GM12864 (cell line): ENCODE results near the gene TEKT5.
"Not testable (repeated sequence)": the region's sequence is repeated elsewhere in the genome, so short reads cannot be mapped to it uniquely, and the experiment has no call there.

Source experiments
- DNase-seq: peaks from one replicate; pipeline ENCODE4 v3.0.0-alpha.2; 2011; ENCODE audit warnings: low read depth
- H3K4me3 ChIP-seq: 2 replicates; pipeline ENCODE4 v1.5.1; 2011; ENCODE audit warnings: mild to moderate bottlenecking, low read depth, low read length, control low read depth
- TF ChIP-seq, protein P1 (sequence below): IDR thresholded peaks from 2 replicates; pipeline ENCODE4 v1.5.1; 2011; ENCODE audit warnings: low read depth, mild to moderate bottlenecking, moderate library complexity, low read length, control low read depth, inconsistent platforms; ENCODE audit errors: missing control alignments

The TEKT5 gene

DNA sequence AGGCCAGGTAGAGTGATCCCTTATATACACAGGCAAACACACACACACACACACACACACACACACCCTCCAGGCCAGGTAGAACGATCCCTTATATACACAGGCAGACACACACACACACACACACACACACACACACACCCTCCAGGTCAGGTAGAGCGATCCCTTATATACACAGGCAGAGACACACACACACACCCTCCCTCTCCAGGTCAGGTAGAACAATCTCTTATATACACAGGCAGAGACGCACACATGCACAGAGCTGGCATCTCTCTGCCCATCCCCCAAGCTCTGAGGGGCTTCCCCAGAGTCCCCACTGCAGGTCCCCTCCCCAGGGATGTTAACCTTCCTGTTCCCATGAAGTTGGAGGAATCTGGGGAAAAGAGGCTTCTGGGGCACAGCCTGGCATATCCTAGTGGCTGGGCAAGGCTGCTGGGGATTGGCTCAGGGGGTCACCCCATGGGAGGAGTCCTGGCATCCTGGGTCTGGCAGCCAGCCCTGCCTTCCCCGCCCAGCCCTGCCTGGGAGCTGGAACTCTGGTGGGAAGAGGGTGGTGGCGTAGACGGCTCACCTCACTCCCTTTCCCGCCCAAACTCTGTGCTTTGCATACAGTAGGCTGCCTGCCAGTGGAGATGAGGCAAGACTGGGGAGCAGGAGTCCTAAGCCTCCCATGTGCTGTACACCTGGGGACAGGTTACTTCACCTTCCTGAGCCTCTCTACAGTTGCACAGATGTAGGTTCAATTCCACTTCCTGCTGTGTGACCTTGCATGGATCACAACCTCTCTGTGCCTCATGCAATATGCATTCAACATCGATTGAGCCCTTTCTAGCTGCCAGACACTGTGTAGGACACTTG lies 41.8 kb downstream of the TEKT5 start:
- DNase-seq, result no peak

DNA sequence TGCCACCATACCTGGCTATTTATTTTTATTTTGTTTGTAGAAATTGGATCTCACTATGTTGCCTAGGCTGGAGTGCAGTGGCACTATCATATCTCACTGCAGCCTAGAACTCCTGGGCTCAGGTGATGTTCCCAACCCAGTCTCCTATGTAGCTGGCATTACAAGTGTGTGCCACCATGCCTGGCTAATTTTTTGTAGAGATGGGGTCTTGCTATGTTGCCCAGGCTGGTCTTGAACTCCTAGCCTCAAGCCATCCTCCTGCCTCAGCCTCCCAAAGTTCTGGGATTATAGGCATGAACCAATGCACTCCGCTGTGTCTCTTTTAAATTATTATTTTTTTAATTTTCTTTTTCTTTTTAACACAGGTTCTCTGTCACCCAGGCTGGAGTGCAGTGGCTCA lies 45.6 kb downstream of the TEKT5 start:
- not testable (repeated sequence) for DNase-seq, H3K4me3 ChIP-seq

More for the DNA sequence above, 41.8 kb downstream of the TEKT5 start:
- no peak overlapping the region for H3K4me3 ChIP-seq
- TF ChIP-seq, protein P1, sequence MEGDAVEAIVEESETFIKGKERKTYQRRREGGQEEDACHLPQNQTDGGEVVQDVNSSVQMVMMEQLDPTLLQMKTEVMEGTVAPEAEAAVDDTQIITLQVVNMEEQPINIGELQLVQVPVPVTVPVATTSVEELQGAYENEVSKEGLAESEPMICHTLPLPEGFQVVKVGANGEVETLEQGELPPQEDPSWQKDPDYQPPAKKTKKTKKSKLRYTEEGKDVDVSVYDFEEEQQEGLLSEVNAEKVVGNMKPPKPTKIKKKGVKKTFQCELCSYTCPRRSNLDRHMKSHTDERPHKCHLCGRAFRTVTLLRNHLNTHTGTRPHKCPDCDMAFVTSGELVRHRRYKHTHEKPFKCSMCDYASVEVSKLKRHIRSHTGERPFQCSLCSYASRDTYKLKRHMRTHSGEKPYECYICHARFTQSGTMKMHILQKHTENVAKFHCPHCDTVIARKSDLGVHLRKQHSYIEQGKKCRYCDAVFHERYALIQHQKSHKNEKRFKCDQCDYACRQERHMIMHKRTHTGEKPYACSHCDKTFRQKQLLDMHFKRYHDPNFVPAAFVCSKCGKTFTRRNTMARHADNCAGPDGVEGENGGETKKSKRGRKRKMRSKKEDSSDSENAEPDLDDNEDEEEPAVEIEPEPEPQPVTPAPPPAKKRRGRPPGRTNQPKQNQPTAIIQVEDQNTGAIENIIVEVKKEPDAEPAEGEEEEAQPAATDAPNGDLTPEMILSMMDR, result no peak

DNA sequence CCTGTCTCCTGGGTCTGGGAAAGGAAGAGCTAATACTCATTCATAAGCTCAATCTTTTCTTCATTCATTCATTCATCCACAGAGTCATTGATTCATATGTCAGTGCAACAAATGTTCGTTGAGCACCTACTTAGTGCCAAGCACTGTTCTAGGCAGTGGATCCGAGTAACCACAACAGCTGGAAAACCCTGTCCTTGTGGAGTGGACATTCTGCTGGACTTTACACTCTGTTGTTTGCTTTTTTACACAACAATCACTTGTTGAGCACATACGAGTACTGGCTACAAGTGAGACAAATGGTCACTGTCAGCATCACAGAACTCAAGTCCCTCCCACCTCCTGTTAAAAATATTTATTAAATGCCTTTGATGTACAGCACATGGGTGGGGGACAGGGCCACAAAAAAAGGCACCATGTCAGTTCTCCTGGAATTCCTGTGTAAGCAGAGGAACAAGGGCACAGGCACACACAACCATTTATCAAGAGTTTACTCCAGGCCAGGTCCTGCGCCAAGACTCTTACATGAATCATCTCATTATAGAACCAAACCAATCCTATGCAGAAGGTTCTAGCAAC lies 46.9 kb downstream of the TEKT5 start:
- TF ChIP-seq, protein P1, result no peak
- DNase-seq, result no peak
- no peak overlapping the region for H3K4me3 ChIP-seq

DNA sequence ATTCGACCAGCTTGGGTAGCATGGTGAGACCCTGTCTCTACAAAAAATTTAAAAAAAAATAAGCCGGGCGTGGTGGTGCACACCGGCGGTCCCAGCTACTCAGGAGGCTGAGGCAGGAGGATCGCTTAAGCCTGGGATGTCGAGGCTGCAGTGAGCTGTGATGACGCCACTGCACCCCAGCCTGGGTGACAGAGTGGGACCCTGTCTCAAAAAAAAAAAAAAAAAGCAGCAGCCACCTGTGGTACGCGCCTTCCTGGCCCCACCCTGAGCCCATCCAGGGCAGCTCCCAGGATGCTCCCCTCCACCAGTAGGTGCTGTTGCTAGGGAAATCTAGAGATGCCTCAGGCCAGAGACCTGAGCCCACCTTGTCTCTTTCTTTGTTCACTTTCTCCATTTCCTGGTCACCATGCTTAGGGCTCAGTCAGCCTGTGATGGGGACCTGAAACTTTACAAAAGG lies 47.4 kb downstream of the TEKT5 start:
- DNase-seq, result no peak
- TF ChIP-seq, protein P1, result no peak
- no peak overlapping the region for H3K4me3 ChIP-seq

DNA sequence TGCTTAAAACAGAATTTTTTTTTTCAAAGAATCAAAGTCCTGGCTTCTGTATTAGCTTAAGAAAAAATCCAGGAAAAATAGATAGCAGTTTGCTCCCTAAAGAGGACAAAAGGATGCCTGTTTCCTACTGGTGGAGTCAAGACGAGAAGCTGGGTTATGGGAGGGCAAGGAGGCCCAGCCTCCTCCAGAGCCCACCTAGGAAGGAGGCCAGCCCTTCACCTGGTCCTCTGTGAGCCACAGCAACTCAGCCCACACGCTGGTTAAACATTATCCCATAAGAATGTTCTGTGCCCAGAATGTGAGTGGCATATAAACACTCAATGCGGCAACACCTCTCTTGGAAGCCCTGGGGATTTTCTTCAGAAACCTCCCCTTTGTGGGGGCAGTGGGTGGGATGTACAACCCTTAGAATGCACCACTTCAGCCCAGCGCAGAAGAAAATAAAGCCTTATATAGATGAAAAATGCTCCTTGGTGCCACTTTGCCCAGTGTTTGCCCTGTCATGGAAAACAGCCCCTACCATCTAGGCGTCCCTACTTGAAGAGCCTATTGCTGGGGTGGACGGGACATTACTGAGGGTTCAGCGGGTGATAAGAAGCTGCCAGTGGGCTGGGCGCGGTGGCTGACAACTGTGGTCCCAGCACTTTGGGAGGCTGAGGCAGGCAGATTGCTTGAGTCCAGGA lies 48.0 kb downstream of the TEKT5 start:
- DNase-seq, result no peak
- H3K4me3 ChIP-seq, result no peak overlapping the region
- TF ChIP-seq, protein P1, result no peak

DNA sequence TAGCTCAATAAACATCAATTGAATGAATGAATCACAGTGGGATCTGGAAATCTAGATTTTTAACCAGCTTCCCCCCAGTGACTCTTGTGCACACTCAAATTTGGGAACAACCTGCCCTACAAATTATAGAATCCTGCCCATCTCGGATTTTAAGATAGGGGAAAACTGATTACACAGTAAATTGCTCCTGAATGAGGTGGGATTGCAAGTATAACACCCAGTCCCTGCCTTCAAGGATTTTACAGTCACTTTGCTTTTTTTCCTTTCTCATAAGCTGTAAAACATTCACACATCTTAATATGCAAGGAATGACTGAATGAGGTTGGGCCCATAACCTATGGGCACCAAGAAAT lies 48.5 kb downstream of the TEKT5 start:
- H3K4me3 ChIP-seq, result no peak overlapping the region
- no peak for DNase-seq
- TF ChIP-seq, protein P1, result no peak

DNA sequence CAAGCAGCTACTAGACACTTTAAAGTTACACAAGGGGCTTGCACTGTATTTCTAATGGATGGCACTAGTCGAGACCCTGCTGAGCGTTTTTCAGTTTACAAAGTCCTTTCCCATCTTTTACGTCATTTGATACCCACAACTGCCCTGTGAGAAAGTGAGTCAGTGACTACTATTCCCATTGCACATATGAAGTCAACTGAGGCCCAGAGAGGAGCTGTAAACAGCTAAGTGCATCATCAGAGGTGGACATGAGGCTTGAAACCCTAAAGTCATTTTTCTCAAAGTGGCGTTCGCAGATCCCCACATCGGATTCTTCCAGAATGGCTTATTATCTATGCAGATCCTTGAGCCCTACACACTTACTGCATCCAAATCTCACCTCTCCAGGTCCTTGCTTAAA lies 50.6 kb downstream of the TEKT5 start:
- no peak overlapping the region for H3K4me3 ChIP-seq
- DNase-seq, result no peak
- TF ChIP-seq, protein P1, result no peak
